OCI-LY7 (cell line): ENCODE data around the gene KATNAL1. TPM values are rescaled to one million over a fixed set of nuclear protein-coding genes. Genes with fewer than 3 reads are reported as not detected.

Experiments
- BruUV-seq: library from RNA; stranded (reverse); fragments of 400-500 nt; replicated peaks from 2 replicates; lab custom pipeline; 2021; lab: Mats Ljungman, UMichigan
- CTCF ChIA-PET: fragments of 300-600 bp; sonication (Branson Sonifier 250); formaldehyde crosslinking; loops from one replicate; lab custom pipeline; 2022; ENCODE audit warnings: antibody characterized with exemption; ENCODE audit not compliant: unreplicated experiment; lab: Charles Lee
- POLR2A ChIA-PET: fragments of 300-600 bp; sonication (Branson Sonifier 250); formaldehyde crosslinking; loops from one replicate; lab custom pipeline; 2022; ENCODE audit warnings: antibody characterized with exemption; lab: Charles Lee
- DNase-seq: peaks from one replicate; pipeline ENCODE4 v3.0.0-alpha.2; 2015; ENCODE audit warnings: low spot score
- H2AFZ ChIP-seq: fragments of 200-600 bp; sonication (generic), shearing (Covaris generic); 2 replicates; pipeline ENCODE4 v1.6.1; 2014; ENCODE audit warnings: mild to moderate bottlenecking, antibody characterized with exemption, low read length, moderate library complexity
- H3K27ac ChIP-seq: fragments of 200-600 bp; sonication (generic); 2 replicates; pipeline ENCODE4 v1.5.1; 2014; ENCODE audit warnings: mixed run types, low read depth, mild to moderate bottlenecking, moderate library complexity, low read length, inconsistent platforms; ENCODE audit not compliant: poor library complexity, severe bottlenecking
- H3K36me3 ChIP-seq: fragments of 200-600 bp; sonication (generic); 2 replicates; pipeline ENCODE4 v1.6.1; 2014; ENCODE audit warnings: mild to moderate bottlenecking, antibody characterized with exemption, low read length, moderate library complexity, mixed read lengths; ENCODE audit not compliant: insufficient read depth
- H3K4me1 ChIP-seq: fragments of 200-600 bp; sonication (generic); 2 replicates; pipeline ENCODE4 v1.5.1; 2014; ENCODE audit warnings: mild to moderate bottlenecking, low read length; ENCODE audit not compliant: insufficient read depth, poor library complexity, severe bottlenecking
- H3K4me2 ChIP-seq: fragments of 200-600 bp; sonication (generic); 2 replicates; pipeline ENCODE4 v1.6.1; 2014; ENCODE audit warnings: mild to moderate bottlenecking, low read length
- H3K4me3 ChIP-seq: fragments of 200-600 bp; sonication (generic); 2 replicates; pipeline ENCODE4 v1.5.1; 2014; ENCODE audit warnings: mild to moderate bottlenecking, low read depth, low read length; ENCODE audit not compliant: poor library complexity, severe bottlenecking
- H3K79me2 ChIP-seq: fragments of 200-600 bp; sonication (generic); 2 replicates; pipeline ENCODE4 v1.6.1; 2016; ENCODE audit warnings: low read depth, mild to moderate bottlenecking, low read length, moderate library complexity, mixed read lengths; ENCODE audit not compliant: insufficient read depth
- H3K9me2 ChIP-seq: fragments of 200-600 bp; sonication (generic); 2 replicates; pipeline ENCODE4 v1.6.1; 2016; ENCODE audit warnings: mild to moderate bottlenecking, low read length, mixed read lengths; ENCODE audit not compliant: insufficient read depth
- H3K9me3 ChIP-seq: fragments of 200-600 bp; sonication (generic); 2 replicates; pipeline ENCODE4 v1.6.1; 2014; ENCODE audit warnings: mild to moderate bottlenecking, mixed run types, low read length, mixed read lengths
- H4K20me1 ChIP-seq: fragments of 200-600 bp; sonication (generic); 2 replicates; pipeline ENCODE4 v1.6.1; 2014; ENCODE audit warnings: mild to moderate bottlenecking, antibody characterized with exemption, low read length, moderate library complexity, mixed read lengths; ENCODE audit not compliant: insufficient read depth
- CTCF ChIP-seq: fragments of 200-600 bp; sonication (generic); conservative IDR thresholded peaks from 2 replicates; pipeline ENCODE4 v1.5.1; 2014; ENCODE audit warnings: mild to moderate bottlenecking, antibody characterized with exemption, low read length, moderate library complexity, mixed read lengths
- EZH2phosphoT487 ChIP-seq: fragments of 200-600 bp; sonication (generic); IDR thresholded peaks from 2 replicates; pipeline ENCODE4 v1.6.1; 2018; ENCODE audit warnings: low read depth, borderline replicate concordance, mild to moderate bottlenecking, mixed run types, antibody characterized with exemption, low read length, moderate library complexity, mixed read lengths
- intact Hi-C: fragments of 100-400 bp; cut with micrococcal nuclease; formaldehyde crosslinking; loops from one replicate; pipeline ENCODE4 v1.10.0; 2022; ENCODE audit not compliant: unreplicated experiment
- total RNA-seq, 2 experiments: library from RNA; depleted of rRNA in 1 of 2; stranded (reverse); fragments of >200 nt in 1 of 2; shearing (Covaris generic) in 1 of 2; gene quantifications; 2 replicates each; pipeline ENCODE4 v1.2.3, GENCODE V29; 2014 to 2022

Gene KATNAL1
- total RNA-seq, 2 experiments from 2014 or later, result 13.9 to 34.5 TPM

GRCh38 chr13:30314069-30314468 lies 6.7 kb upstream of the KATNAL1 start:
- no peak for DNase-seq
- peaks cover 69% of the 10 kb centered on the region for H3K4me1 ChIP-seq
- no peaks in the 10 kb centered on the region for H3K9me3 ChIP-seq
- intact Hi-C loops, result no loop called here
- H3K27ac ChIP-seq, result no peak overlapping the region
- no TSS peak for BruUV-seq
- H3K79me2 ChIP-seq, result peaks cover 1% of the 10 kb centered on the region; the same call in 1 of the 2 replicates
- H2AFZ ChIP-seq, result no peak overlapping the region
- POLR2A ChIA-PET, result interaction anchor here (0.8 kb wide), 1 partner anchor 19 kb away, joined by 5 read pairs; no protein-coding TSS in a partner anchor
- CTCF ChIA-PET, result no interaction called here
- H4K20me1 ChIP-seq, result no peaks in the 10 kb centered on the region
- peak overlapping the region; percentile 47 for H3K4me2 ChIP-seq
- no peak overlapping the region for H3K4me3 ChIP-seq
- H3K9me2 ChIP-seq, result no peaks in the 10 kb centered on the region
- peaks cover 10% of the 10 kb centered on the region for H3K36me3 ChIP-seq
- no peak for TF ChIP-seq EZH2phosphoT487
- TF ChIP-seq CTCF, result no peak

- peaks cover 76% of the 10 kb centered on the region for H3K4me1 ChIP-seq
- no peak overlapping the region for H2AFZ ChIP-seq
- BruUV-seq, result no TSS peak
- H3K9me3 ChIP-seq, result no peaks in the 10 kb centered on the region
- DNase-seq, result peak; percentile 42
- H3K27ac ChIP-seq, result no peak overlapping the region
- H3K4me2 ChIP-seq, result peak overlapping the region; percentile 47
- intact Hi-C loops, result no loop called here
- no peaks in the 10 kb centered on the region for H3K9me2 ChIP-seq
- no peaks in the 10 kb centered on the region for H4K20me1 ChIP-seq
- peak overlapping the region; percentile 2 for H3K4me3 ChIP-seq
- H3K36me3 ChIP-seq, result peaks cover 10% of the 10 kb centered on the region
- H3K79me2 ChIP-seq, result peaks cover 9% of the 10 kb centered on the region; the same call in 1 of the 2 replicates
- POLR2A ChIA-PET, result interaction anchor here (1.0 to 1.3 kb wide), 2 partner anchors 17 to 38 kb away, joined by 3 read pairs; no protein-coding TSS in a partner anchor
- no peak for TF ChIP-seq CTCF
- no peak for TF ChIP-seq EZH2phosphoT487
- CTCF ChIA-PET, result no interaction called here
Measured at GRCh38 chr13:30313311-30313710, 6.0 kb upstream of the KATNAL1 start.

- no peak overlapping the region for H3K4me3 ChIP-seq
- peaks cover 76% of the 10 kb centered on the region for H3K4me1 ChIP-seq
- H4K20me1 ChIP-seq, result no peaks in the 10 kb centered on the region
- BruUV-seq, result no TSS peak
- ChIA-PET CTCF (no interaction called here), POLR2A (interaction anchor here (1.0 to 1.3 kb wide), 2 partner anchors 17 to 39 kb away, joined by 3 read pairs; no protein-coding TSS in a partner anchor)
- intact Hi-C loops, result no loop called here
- peak overlapping the region; percentile 47 for H3K4me2 ChIP-seq
- no peak for DNase-seq
- no peak overlapping the region for H2AFZ ChIP-seq
- H3K9me2 ChIP-seq, result no peaks in the 10 kb centered on the region
- TF ChIP-seq EZH2phosphoT487 (no peak), CTCF (no peak)
- no peak overlapping the region for H3K27ac ChIP-seq
- no peaks in the 10 kb centered on the region for H3K9me3 ChIP-seq
- peaks cover 13% of the 10 kb centered on the region; the same call in 1 of the 2 replicates for H3K79me2 ChIP-seq
- peaks cover 10% of the 10 kb centered on the region for H3K36me3 ChIP-seq
Measured at GRCh38 chr13:30312904-30313303, 5.6 kb upstream of the KATNAL1 start.
